ENCODE measurements around the gene PTPRT. TPM values are rescaled to one million over a fixed set of nuclear protein-coding genes. Genes with fewer than 3 reads are reported as not detected.

PTPRT gene
- total and polyA plus RNA-seq, 4 donors = 0.14 to 2.8 (median 0.40) TPM

- WGBS = 81% methylated on average over 14 of the region's 14 CpGs
- Histone ChIP-seq H3K27ac (ENCODE audit: low read depth in 1 of 2, low read length in 2 of 2) (no peak overlapping the region), H3K9me3 (ENCODE audit: control insufficient read depth in 4 of 4, low read length in 3 of 4) (no peaks in the 10 kb centered on the region), H3K4me3 (ENCODE audit: low read depth in 1 of 3, low read length in 3 of 3) (no peak overlapping the region), H3K9ac (ENCODE audit: low read depth in 1 of 2, low read length in 2 of 2) (no peak overlapping the region), H3K4me1 (ENCODE audit: control insufficient read depth in 4 of 4, insufficient read depth in 4 of 4, low read length in 3 of 4) (no peaks in the 10 kb centered on the region), H3K27me3 (ENCODE audit: control insufficient read depth in 4 of 4, insufficient read depth in 4 of 4, low read length in 3 of 4) (peaks cover 0 to 3% (median 0%) of the 10 kb centered on the region in 4 donors), H3K36me3 (ENCODE audit: control insufficient read depth in 4 of 4, insufficient read depth in 3 of 4, low read depth in 1 of 4, low read length in 3 of 4) (no peaks in the 10 kb centered on the region)
- no peak for DNase-seq (ENCODE audit: low spot score)
- TF ChIP-seq REST (IDR thresholded peaks at IDR 0.05) (no peak), EGR1 (IDR thresholded peaks at IDR 0.05; ENCODE audit: low read depth in 2 of 2) (no peak), CTCF (IDR thresholded peaks at IDR 0.05; ENCODE audit: low read depth, low read length, missing input control) (no peak), TAF1 (conservative IDR thresholded peaks at IDR 0.05) (no peak), HNF4G (IDR thresholded peaks at IDR 0.05) (no peak)
- TF ChIP-seq, protein P1, sequence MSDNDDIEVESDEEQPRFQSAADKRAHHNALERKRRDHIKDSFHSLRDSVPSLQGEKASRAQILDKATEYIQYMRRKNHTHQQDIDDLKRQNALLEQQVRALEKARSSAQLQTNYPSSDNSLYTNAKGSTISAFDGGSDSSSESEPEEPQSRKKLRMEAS (IDR thresholded peaks at IDR 0.05) = no peak
Observed at GRCh38 chr20:42093542-42094440, 1095.9 kb downstream of the PTPRT start.

GRCh38 chr20:42093041-42093440 lies 1096.7 kb downstream of the PTPRT start:
- peaks cover 0 to 3% (median 0%) of the 10 kb centered on the region in 4 donors for H3K27me3 ChIP-seq (ENCODE audit: control insufficient read depth in 4 of 4, insufficient read depth in 4 of 4, low read length in 3 of 4)
- H3K9ac ChIP-seq (ENCODE audit: low read depth in 1 of 2, low read length in 2 of 2) = no peak overlapping the region
- no peaks in the 10 kb centered on the region for H3K9me3 ChIP-seq (ENCODE audit: control insufficient read depth in 4 of 4, low read length in 3 of 4)
- TF ChIP-seq HNF4A (conservative IDR thresholded peaks at IDR 0.05) = no peak
- H3K27ac ChIP-seq (ENCODE audit: low read depth in 1 of 2, low read length in 2 of 2) = no peak overlapping the region
- DNase-seq (ENCODE audit: low spot score) = no peak
- no peak overlapping the region for H3K4me3 ChIP-seq (ENCODE audit: low read depth in 1 of 3, low read length in 3 of 3)
- 61% methylated on average over 4 of the region's 4 CpGs for WGBS
- no peaks in the 10 kb centered on the region for H3K4me1 ChIP-seq (ENCODE audit: control insufficient read depth in 4 of 4, insufficient read depth in 4 of 4, low read length in 3 of 4)
- no peaks in the 10 kb centered on the region for H3K36me3 ChIP-seq (ENCODE audit: control insufficient read depth in 4 of 4, insufficient read depth in 3 of 4, low read depth in 1 of 4, low read length in 3 of 4)

DNA sequence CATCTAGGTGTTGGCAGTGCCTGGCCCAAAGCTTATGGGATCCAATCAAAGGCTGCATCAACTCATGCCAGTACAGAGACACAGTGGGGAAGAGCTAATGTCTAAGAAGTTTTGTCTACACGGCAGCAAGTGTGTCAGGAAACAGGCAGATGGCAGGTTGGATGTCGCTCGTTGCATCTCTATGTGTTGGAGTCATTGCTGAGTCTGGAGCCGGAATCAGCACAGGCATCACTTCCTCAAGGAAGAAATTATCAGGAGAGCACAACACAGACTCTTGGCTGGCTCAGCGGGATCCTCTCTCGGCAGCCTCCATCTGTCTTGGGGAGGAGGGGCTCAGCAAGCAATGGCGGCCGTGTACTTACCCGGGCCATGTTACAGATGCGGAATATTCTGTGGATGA lies 1104.3 kb downstream of the PTPRT start:
- Histone ChIP-seq H3K9me3 (ENCODE audit: control insufficient read depth in 4 of 4, low read length in 3 of 4) (no peaks in the 10 kb centered on the region), H3K36me3 (ENCODE audit: control insufficient read depth in 4 of 4, insufficient read depth in 3 of 4, low read depth in 1 of 4, low read length in 3 of 4) (no peaks in the 10 kb centered on the region), H3K9ac (ENCODE audit: low read depth in 1 of 2, low read length in 2 of 2) (no peak overlapping the region), H3K4me3 (ENCODE audit: low read depth in 1 of 3, low read length in 3 of 3) (no peak overlapping the region), H3K27me3 (ENCODE audit: control insufficient read depth in 4 of 4, insufficient read depth in 4 of 4, low read length in 3 of 4) (peaks cover 0 to 5% (median 0%) of the 10 kb centered on the region in 4 donors), H3K27ac (ENCODE audit: low read depth in 1 of 2, low read length in 2 of 2) (no peak overlapping the region), H3K4me1 (ENCODE audit: control insufficient read depth in 4 of 4, insufficient read depth in 4 of 4, low read length in 3 of 4) (no peaks in the 10 kb centered on the region)
- DNase-seq (ENCODE audit: low spot score) = no peak
- WGBS = 81% methylated on average over 10 of the region's 10 CpGs
- TF ChIP-seq CTCF (IDR thresholded peaks at IDR 0.05; ENCODE audit: low read depth, low read length, missing input control) = no peak
- TF ChIP-seq GABPA (IDR thresholded peaks at IDR 0.05 in 1 of 2, conservative IDR thresholded peaks at IDR 0.05 in 1 of 2) = no peak
- TF ChIP-seq REST (IDR thresholded peaks at IDR 0.05) = no peak
- no peak for TF ChIP-seq RXRA (IDR thresholded peaks at IDR 0.05)
- TF ChIP-seq, protein P2, sequence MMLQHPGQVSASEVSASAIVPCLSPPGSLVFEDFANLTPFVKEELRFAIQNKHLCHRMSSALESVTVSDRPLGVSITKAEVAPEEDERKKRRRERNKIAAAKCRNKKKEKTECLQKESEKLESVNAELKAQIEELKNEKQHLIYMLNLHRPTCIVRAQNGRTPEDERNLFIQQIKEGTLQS (IDR thresholded peaks at IDR 0.05) = no peak
- TF ChIP-seq, protein P1 (IDR thresholded peaks at IDR 0.05) = no peak
- no peak for TF ChIP-seq SP1 (IDR thresholded peaks at IDR 0.05)
- TF ChIP-seq FOXA2 (IDR thresholded peaks at IDR 0.05) = no peak
- TF ChIP-seq TAF1 (conservative IDR thresholded peaks at IDR 0.05) = no peak

All from liver (tissue), 9 donors.